Measurements from ENCODE around the gene LGALS7B.

DNA sequence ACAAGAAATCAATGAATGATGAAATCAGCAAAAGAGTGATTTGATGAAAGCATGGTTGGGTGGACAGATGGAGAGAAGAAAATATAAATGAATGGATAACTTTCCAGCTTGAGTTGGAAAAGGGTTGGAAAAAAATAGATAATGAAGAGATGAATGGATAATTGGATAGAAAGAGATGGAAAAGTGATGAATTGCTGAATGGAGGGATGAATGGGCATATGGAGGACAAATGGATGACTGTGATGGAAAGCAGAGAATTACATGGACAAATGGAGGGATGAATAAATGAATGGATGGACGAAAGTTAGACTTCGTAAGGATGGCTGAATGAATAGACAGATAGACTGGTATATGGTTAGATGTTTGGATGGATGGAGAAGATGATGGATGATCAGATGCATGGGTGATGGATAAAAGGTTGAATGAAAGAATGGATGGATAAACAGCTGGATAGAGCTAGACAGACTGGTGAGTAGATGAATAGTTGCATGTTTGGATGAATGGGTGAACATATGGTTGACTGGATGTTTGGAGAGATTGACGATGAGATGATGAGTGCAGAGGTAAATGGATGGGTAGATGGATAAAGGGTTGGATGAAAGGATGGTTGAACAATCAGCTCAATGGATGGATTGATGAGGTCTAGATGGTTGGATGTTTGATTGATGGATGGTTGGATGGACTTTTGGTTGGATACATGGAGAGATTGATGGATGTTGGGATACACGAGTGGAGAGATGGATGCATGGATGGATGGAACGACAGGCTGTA lies 11.8 kb downstream of the LGALS7B start:
- no peak for TF ChIP-seq POLR2AphosphoS5 (IDR thresholded peaks at IDR 0.05)
- TF ChIP-seq, protein P1, sequence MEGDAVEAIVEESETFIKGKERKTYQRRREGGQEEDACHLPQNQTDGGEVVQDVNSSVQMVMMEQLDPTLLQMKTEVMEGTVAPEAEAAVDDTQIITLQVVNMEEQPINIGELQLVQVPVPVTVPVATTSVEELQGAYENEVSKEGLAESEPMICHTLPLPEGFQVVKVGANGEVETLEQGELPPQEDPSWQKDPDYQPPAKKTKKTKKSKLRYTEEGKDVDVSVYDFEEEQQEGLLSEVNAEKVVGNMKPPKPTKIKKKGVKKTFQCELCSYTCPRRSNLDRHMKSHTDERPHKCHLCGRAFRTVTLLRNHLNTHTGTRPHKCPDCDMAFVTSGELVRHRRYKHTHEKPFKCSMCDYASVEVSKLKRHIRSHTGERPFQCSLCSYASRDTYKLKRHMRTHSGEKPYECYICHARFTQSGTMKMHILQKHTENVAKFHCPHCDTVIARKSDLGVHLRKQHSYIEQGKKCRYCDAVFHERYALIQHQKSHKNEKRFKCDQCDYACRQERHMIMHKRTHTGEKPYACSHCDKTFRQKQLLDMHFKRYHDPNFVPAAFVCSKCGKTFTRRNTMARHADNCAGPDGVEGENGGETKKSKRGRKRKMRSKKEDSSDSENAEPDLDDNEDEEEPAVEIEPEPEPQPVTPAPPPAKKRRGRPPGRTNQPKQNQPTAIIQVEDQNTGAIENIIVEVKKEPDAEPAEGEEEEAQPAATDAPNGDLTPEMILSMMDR (IDR thresholded peaks at IDR 0.05), result no peak

Measured in prostate gland (tissue), 2 donors.